SHP77 treated with DMSO at 0.1 percent for 48 hours (cell line): ENCODE measurements around the gene TFR2.

Experiments
- DNase-seq: peaks from one replicate; lab custom pipeline; 2025; lab: John Stamatoyannopoulos, UW

TFR2 gene

DNA sequence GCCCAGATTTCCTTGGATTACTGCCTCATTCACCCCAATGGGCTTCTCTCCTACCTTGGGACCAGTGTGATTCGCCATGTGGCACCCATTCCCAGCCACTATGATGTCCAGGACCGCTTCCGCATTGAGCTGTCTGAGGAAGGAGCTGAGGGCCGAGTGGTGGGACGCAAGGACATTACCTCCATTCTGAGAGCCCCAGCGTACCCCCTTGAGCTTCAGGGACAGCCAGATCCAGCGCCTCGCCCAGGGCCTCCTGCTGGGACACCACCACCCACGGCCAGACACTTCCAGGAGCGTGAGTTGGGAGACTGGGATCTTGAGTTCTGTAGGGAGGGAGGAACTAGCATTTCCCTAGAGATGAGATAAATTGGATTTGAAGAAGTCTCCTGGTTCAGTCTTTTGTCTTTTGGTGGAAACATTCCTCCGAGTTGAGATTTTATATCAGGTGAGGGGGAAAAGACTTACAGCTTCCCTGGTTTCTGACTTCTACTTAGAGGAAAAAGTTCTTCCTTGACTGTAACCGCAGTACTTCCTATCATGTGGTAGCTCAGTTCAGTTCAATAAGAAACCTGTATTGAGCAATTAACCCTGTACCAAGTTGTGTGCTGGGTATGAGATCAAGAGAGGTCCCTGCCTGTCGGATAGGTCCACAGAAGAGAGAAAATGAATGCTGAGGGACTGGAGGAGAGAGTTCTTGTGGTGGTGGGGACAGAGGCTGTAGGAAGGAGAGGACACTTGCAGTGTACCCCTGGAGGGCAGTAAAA is 27.8 kb downstream of the TFR2 start:
- DNase-seq, result no peak

DNA sequence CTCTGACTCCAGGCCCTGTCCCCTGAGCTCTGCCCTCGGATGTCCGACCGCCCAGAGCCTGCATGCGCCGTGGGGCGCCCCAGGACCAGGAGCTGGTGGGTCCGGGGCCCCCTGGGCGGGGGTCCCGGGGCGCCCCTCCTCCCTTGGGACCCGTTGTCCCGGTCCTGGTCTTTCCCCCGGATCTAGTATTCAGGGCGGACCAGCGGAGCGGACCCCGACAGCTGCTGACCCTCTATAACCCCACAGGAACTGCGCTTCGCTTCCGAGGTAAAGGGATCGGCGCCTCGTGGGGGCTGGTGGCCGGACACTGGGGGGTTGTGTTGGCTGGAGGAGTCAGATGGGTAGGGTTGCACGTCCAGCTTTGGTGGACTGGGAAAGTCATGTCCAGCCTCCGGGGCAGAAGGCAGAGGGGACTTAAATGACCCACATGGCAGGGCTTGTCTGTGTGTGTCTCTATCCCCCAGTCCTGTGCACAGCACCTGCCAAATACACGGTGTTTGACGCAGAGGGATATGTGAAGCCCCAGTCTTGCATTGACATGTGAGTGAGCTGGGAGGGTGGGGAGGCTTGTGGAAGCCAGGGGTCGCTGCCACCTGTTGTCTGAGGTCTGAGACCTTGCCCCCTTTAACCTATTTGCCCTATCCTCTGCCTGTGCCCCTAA is 28.5 kb downstream of the TFR2 start:
- DNase-seq, result no peak

DNA sequence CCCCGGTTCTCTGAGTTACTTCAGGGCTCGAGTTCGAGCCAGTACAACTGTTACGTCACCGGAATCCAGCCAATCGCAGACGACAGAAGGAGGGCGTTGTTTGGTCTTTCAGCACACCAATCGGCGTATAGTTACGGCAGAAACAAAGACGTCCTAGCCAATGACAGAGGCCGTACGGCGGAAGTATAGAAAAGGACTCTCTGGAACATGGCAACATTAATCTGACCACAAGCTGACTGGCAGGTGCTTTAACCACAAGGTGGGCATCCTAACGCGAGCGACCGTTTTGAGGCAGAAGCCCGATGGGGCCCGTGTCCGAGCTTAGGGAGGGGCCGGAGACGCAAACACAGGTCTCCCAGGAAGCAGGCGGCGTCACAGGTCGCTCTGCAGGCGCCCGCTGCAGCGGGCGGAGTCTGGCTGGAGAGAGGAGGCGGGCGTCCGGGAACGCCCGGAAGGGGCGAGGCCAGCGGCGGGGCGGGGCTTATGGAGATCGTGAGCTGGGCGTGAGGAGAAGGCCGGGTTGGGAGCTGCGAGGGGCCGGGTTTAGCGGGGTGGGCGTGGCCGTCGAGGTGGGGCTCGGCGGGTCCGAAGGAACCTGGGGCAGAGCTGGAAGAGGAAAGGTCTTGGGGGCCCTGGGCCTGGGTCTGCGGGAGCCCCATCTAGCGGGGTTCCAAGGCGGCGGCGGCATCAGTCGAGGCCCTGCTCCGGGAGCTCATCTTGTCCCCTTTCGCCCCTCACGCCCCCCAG is 29.2 kb downstream of the TFR2 start, which contains the start of gene MOSPD3:
MOSPD3 (plus strand) TSS at position 558 of the 747 bp plus-strand sequence. CDS start 252 bp downstream, outside the sequence.
- DNase-seq, result peak; percentile 97

DNA sequence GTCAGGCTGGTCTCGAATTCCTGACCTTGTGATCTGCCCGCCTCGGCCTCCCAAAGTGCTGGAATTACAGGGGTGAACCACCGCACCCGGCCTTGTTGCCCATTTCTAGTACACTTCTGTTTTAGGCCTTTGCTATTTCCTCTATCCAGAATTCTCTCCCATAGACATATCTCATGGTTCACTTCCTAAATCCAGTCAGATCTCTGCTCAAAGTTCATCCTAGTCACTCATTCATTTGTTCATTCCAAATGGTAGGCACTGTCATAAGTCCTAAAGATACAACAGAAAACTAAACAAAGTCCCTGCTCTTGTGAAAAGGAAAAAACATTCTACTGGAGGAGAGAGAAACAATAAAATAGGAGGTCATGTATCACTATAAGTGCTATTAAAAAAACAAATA is 31.4 kb downstream of the TFR2 start:
- DNase-seq, result no peak

GRCh38 chr7:100607111-100607510 is 34.2 kb downstream of the TFR2 start:
- no peak for DNase-seq

DNA sequence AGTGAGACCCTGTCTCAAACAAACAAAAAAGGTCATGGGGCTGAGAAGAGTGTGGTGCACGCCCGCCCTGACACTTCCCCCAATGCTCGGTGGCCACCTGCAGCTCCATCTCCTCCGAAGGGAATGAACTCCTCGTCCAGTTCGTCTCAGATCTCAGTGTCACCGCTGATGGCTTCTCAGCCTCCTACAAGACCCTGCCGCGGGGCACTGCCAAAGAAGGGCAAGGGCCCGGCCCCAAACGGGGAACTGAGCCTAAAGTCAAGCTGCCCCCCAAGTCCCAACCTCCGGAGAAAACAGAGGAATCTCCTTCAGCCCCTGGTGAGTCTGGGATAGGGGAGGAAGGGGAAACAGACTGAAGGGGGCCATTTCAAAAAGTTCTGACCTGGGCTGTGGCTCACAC is 35.0 kb downstream of the TFR2 start:
- no peak for DNase-seq

- DNase-seq, result no peak
Observed at GRCh38 chr7:100604976-100605911, 36.1 kb downstream of the TFR2 start.

GRCh38 chr7:100604028-100604975 is 37.0 kb downstream of the TFR2 start:
- DNase-seq, result peak; percentile 36

DNA sequence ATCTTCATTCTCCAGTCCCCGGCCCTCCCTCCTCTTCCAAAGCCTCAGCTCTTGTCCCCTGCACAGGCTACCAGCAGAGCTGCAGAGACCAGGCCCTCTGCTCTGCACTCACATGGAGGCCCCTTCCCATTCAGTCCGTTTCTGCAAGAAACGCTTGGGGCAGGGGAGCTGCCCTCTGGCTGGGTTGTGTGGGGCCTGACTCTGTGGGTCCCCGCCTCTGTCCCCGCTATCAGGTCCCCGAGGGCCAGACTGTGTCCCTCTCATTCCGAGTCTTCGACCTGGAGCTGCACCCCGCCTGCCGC is 37.7 kb downstream of the TFR2 start:
- no peak for DNase-seq

DNA sequence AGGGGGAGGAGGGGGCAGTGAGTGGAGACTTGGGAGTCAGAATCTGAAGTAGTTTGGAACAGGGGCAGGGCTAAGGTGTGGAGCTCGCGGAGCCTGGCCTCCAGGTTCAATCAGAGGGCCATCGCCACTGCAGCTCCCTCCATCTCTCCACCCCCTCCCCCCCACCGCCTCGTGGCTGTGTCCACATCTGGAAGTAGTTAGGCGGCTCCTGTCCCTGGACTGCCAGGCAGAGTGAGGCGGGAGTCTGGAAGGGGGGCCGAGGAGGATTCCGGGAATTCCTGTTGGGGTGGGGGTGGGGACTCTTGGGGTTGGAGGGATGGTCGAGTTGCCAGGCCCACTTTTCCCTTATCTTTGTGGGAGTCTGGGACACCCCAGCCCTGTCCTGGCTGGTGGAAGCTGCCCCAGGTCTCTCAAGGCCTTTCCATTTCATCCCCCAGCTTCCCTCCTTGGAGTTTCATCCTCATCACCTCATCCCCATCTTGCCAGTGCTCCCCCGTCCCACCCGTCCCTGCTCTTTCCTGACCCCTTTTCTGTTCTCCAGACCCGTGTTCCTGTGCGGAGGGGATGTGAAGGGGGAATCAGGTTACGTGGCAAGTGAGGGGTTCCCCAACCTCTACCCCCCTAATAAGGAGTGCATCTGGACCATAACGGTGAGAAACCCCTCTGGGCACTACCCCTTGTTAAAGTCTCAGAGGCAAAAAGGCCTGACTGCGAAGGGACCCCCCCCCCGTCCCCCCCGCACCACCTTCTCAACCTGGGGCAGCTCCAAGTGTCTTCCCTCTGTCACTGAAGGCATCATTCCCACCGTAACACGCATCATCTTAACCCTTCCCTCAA is 38.2 kb downstream of the TFR2 start:
- DNase-seq, result no peak

GRCh38 chr7:100600730-100601038 is 40.7 kb downstream of the TFR2 start:
- DNase-seq, result no peak

DNA sequence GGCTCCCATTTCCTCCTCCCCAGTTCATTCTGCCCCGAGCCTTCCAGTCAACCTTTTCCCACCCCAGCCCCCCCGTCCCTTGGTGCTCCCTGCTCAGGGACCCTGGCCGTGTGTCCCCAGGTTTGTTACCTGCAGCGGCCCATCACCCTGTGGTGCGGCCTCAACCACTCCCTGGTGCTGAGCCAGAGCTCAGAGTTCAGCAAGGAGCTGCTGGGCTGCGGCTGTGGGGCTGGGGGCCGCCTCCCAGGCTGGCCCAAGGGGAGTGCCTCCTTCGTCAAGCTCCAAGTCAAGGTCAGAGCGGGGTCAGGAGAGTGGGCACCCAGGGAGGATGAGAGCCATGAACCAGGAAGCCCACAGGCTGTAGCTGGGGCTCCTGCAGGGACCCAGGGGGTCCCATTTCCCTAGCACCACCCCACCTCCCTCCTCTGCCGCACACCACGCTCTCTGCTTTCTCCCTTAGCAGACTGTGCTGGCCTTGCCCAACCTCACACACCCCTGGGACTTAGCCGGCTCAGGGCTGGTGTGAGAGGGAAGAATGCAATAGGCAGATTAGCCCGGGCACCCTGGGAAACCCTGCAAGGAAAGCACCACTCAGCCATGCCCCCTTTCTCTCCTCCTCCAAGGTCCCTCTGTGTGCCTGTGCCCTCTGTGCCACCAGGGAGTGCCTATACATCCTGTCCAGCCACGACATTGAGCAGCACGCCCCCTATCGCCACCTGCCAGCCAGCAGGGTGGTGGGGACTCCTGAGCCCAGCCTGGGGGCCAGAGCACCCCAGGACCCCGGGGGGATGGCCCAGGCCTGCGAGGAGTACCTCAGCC is 41.2 kb downstream of the TFR2 start:
- DNase-seq, result no peak

- no peak for DNase-seq
Observed at GRCh38 chr7:100598425-100598824, 42.9 kb downstream of the TFR2 start.

GRCh38 chr7:100595188-100595587 is 46.2 kb downstream of the TFR2 start:
- DNase-seq, result no peak

DNA sequence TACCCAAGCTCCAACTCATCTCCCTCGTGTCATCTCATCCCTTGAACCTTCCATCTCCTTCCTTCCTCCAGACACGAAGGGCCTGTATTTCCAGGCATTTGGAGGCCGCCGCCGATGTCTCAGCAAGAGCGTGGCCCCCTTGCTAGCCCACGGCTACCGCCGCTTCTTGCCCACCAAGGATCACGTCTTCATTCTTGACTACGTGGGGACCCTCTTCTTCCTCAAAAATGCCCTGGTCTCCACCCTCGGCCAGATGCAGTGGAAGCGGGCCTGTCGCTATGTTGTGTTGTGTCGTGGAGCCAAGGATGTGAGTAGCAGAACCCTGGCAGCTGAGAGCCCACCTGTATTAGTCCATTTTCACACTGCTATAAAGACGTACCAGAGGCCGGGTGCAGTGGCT is 49.8 kb downstream of the TFR2 start:
- DNase-seq, result no peak

GRCh38 chr7:100590077-100590737 is 51.1 kb downstream of the TFR2 start:
- DNase-seq, result no peak

GRCh38 chr7:100589341-100589947 is 51.9 kb downstream of the TFR2 start:
- DNase-seq, result no peak

DNA sequence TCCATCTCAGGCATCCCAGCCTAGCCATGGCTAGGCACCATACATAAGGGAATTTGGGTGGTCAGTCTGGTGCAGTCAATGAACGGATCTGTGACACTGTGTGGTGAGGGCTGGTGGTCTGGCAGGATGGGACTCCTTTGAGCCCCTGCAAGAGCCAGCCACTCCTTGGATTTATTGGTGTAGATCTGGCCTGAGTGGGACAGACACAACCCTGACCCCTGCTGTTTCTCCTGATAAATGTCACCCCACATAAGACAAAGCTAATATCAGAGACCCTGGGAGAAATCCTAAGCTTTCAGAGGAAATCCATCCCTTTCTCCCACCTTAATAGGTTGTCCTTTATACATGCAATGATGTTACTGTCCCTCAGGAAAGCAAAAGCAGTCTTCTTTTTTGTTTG is 52.9 kb downstream of the TFR2 start:
- DNase-seq, result no peak
